H9 (cell line): ENCODE data around the gene YWHAB. TPM values are rescaled to one million over a fixed set of nuclear protein-coding genes. Genes with fewer than 3 reads are reported as not detected.
A peak's percentile ranks its signal among the peaks of the same experiment; 100 is the strongest.

ENCODE experiments used
- DNase-seq: peaks from one replicate; pipeline ENCODE4 v3.0.0-alpha.2; 2017
- H2AFZ ChIP-seq: one replicate; pipeline ENCODE4 v1.6.1; 2013; ENCODE audit warnings: mild to moderate bottlenecking, low read length, control low read depth, moderate library complexity
- H2AK5ac ChIP-seq: 2 replicates; pipeline ENCODE4 v1.6.1; 2013; ENCODE audit warnings: low read length, control low read depth, mixed read lengths; ENCODE audit not compliant: insufficient read length
- H2BK120ac ChIP-seq: one replicate; pipeline ENCODE4 v1.6.1; 2013; ENCODE audit warnings: low read depth, mild to moderate bottlenecking, low read length, control low read depth, inconsistent platforms; ENCODE audit not compliant: poor library complexity, severe bottlenecking
- H2BK12ac ChIP-seq: 2 replicates; pipeline ENCODE4 v1.6.1; 2013; ENCODE audit warnings: low read length, control low read depth, mixed read lengths, low read depth; ENCODE audit not compliant: insufficient read length
- H2BK15ac ChIP-seq: 2 replicates; pipeline ENCODE4 v1.6.1; 2013; ENCODE audit warnings: low read depth, low read length, control low read depth
- H2BK20ac ChIP-seq: one replicate; pipeline ENCODE4 v1.6.1; 2013; ENCODE audit warnings: low read depth, mild to moderate bottlenecking, low read length, control low read depth, inconsistent platforms; ENCODE audit not compliant: poor library complexity, severe bottlenecking
- H2BK5ac ChIP-seq: 2 replicates; pipeline ENCODE4 v1.6.1; 2013; ENCODE audit warnings: low read length, control low read depth, mixed read lengths; ENCODE audit not compliant: insufficient read length
- H3K14ac ChIP-seq: 2 replicates; pipeline ENCODE4 v1.6.1; 2013; ENCODE audit warnings: low read length, control low read depth; ENCODE audit not compliant: insufficient read depth
- H3K18ac ChIP-seq: 2 replicates; pipeline ENCODE4 v1.6.1; 2013; ENCODE audit warnings: low read depth, mild to moderate bottlenecking, mixed read lengths, low read length, control low read depth; ENCODE audit not compliant: insufficient read length
- H3K23ac ChIP-seq: 2 replicates; pipeline ENCODE4 v1.6.1; 2013; ENCODE audit warnings: low read length, control low read depth, mixed read lengths, low read depth; ENCODE audit not compliant: insufficient read length
- H3K23me2 ChIP-seq: 2 replicates; pipeline ENCODE4 v1.6.1; 2013; ENCODE audit warnings: low read depth, mild to moderate bottlenecking, mixed read lengths, low read length, control low read depth; ENCODE audit not compliant: insufficient read length, poor library complexity, severe bottlenecking
- H3K27ac ChIP-seq: 2 replicates; pipeline ENCODE4 v1.5.1; 2013; ENCODE audit warnings: low read length, control low read depth, mixed read lengths, low read depth; ENCODE audit not compliant: insufficient read length
- H3K27me3 ChIP-seq: 2 replicates; pipeline ENCODE4 v1.6.1; 2013; ENCODE audit warnings: low read length, control low read depth, inconsistent platforms; ENCODE audit not compliant: insufficient read depth
- H3K4ac ChIP-seq: 2 replicates; pipeline ENCODE4 v1.6.1; 2013; ENCODE audit warnings: low read depth, mild to moderate bottlenecking, control low read depth, inconsistent platforms, low read length, moderate library complexity
- H3K4me1 ChIP-seq: 2 replicates; pipeline ENCODE4 v1.6.1; 2013; ENCODE audit warnings: low read length, control low read depth, inconsistent platforms; ENCODE audit not compliant: insufficient read depth
- H3K4me2 ChIP-seq: 2 replicates; pipeline ENCODE4 v1.6.1; 2013; ENCODE audit warnings: low read length, control low read depth, mixed read lengths; ENCODE audit not compliant: insufficient read length, insufficient read depth
- H3K56ac ChIP-seq: 2 replicates; pipeline ENCODE4 v1.6.1; 2013; ENCODE audit warnings: low read depth, mild to moderate bottlenecking, mixed read lengths, low read length, control low read depth; ENCODE audit not compliant: insufficient read length
- H3K79me1 ChIP-seq: 2 replicates; pipeline ENCODE4 v1.6.1; 2013; ENCODE audit warnings: low read depth, mild to moderate bottlenecking, moderate library complexity, low read length, control low read depth, inconsistent platforms; ENCODE audit not compliant: insufficient read depth, poor library complexity, severe bottlenecking
- H3K79me2 ChIP-seq: 2 replicates; pipeline ENCODE4 v1.6.1; 2013; ENCODE audit warnings: low read length, control low read depth, inconsistent platforms; ENCODE audit not compliant: insufficient read depth
- H3K9ac ChIP-seq: 2 replicates; pipeline ENCODE4 v1.6.1; 2013; ENCODE audit warnings: low read length, control low read depth, mixed read lengths; ENCODE audit not compliant: insufficient read length; ENCODE audit errors: extremely low read depth
- H3K9me3 ChIP-seq: one replicate; pipeline ENCODE4 v1.6.1; 2013; ENCODE audit warnings: low read depth, low read length, inconsistent platforms; ENCODE audit not compliant: control insufficient read depth
- H3T11ph ChIP-seq: one replicate; pipeline ENCODE4 v1.6.1; 2013; ENCODE audit warnings: mild to moderate bottlenecking, low read length, control low read depth, inconsistent platforms
- H4K20me1 ChIP-seq: one replicate; pipeline ENCODE4 v1.6.1; 2013; ENCODE audit not compliant: control insufficient read depth, insufficient read length, insufficient read depth
- H4K5ac ChIP-seq: 2 replicates; pipeline ENCODE4 v1.6.1; 2013; ENCODE audit warnings: low read depth, mild to moderate bottlenecking, mixed read lengths, low read length, control low read depth; ENCODE audit not compliant: insufficient read length
- H4K8ac ChIP-seq: replicated peaks from 2 replicates; pipeline ENCODE4 v1.6.1; 2013; ENCODE audit warnings: low read length, control low read depth, mixed read lengths, low read depth; ENCODE audit not compliant: insufficient read length
- H4K91ac ChIP-seq: 2 replicates; pipeline ENCODE4 v1.6.1; 2013; ENCODE audit warnings: low read depth, mild to moderate bottlenecking, moderate library complexity, mixed read lengths, low read length, control low read depth; ENCODE audit not compliant: insufficient read length
- H3K27ac Mint-ChIP-seq, 3 experiments: 2 replicates in 2 of 3; 3 replicates in 1 of 3; pipeline ENCODE4 v1.8.0; 2020 to 2021; ENCODE audit warnings: mixed read lengths in 3 of 3, mild to moderate bottlenecking in 1 of 3, moderate library complexity in 1 of 3
- H3K27me3 Mint-ChIP-seq: 2 replicates; pipeline ENCODE4 v1.8.0; 2021; ENCODE audit warnings: low read depth, mild to moderate bottlenecking, moderate library complexity, mixed read lengths
- H3K36me3 Mint-ChIP-seq, 3 experiments: 2 replicates in 2 of 3; 3 replicates in 1 of 3; pipeline ENCODE4 v1.8.0; 2020 to 2021; ENCODE audit warnings: low read depth in 3 of 3, mixed read lengths in 3 of 3; ENCODE audit not compliant: insufficient read depth in 1 of 3
- H3K4me1 Mint-ChIP-seq, 2 experiments: 2 replicates each; pipeline ENCODE4 v1.8.0; 2020; ENCODE audit warnings: mixed read lengths in 2 of 2
- H3K4me3 Mint-ChIP-seq, 2 experiments: 2 replicates in 1 of 2; 3 replicates in 1 of 2; pipeline ENCODE4 v1.8.0; 2020 to 2021; ENCODE audit warnings: mild to moderate bottlenecking in 2 of 2, mixed read lengths in 2 of 2, moderate library complexity in 1 of 2
- H3K9me3 Mint-ChIP-seq, 2 experiments: 2 replicates in 1 of 2; 3 replicates in 1 of 2; pipeline ENCODE4 v1.8.0; 2020; ENCODE audit warnings: mild to moderate bottlenecking in 2 of 2, mixed read lengths in 2 of 2, moderate library complexity in 1 of 2
- WGBS: extraction: QIAGEN DNeasy Blood & Tissue Kit; methylation state at CpG from one replicate; pipeline ENCODE4 v1.1.7; 2013; ENCODE audit warnings: missing lambda C conversion rate, low lambda C conversion rate, mixed read lengths; ENCODE audit not compliant: insufficient read length; ENCODE audit errors: extremely low coverage; 5-methylcytosine and 5-hydroxymethylcytosine counted together
- total RNA-seq: library from RNA; stranded (reverse); gene quantifications from 2 replicates; pipeline ENCODE4 v1.2.1, GENCODE V29; 2021
- TF ChIP-seq, protein P1 (sequence below): fragments of 200-600 bp; sonication (generic); conservative IDR thresholded peaks from 3 replicates; pipeline ENCODE4 v1.8.0; 2021; ENCODE audit warnings: antibody characterized with exemption, mild to moderate bottlenecking

The YWHAB gene
- total RNA-seq, 1 experiment from 2014 or later = 203 TPM

DNA sequence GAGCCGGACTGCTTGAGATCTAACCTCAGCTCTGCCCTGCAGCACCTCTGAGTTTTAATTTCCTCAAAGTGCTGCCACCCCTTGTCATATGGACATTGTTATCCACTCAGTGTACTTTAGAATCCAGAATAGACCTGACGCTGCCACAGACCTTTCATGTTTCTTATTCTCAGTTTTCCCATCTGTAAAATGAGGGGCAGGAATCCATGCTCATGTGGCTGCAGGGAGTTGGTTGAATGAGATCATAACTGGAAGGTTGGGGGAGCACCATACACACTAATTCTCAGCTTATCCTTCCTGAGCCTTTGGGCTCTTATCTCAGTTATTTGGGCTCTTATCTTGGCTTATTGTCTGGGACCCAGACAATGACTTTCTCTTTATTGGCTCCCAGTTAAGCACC, 26.7 kb downstream of the YWHAB start:
- H3K18ac ChIP-seq = no peak overlapping the region
- Mint-ChIP-seq H3K36me3 (peaks cover 27 to 63% (median 51%) of the 10 kb centered on the region in 3 experiments; a peak in 6 of 7 replicates), H3K27ac (no peak overlapping the region), H3K27me3 (no peaks in the 10 kb centered on the region), H3K4me1 (peaks cover 31 to 36% of the 10 kb centered on the region in 2 experiments), H3K9me3 (no peaks in the 10 kb centered on the region), H3K4me3 (peak overlapping the region in 1 of 2 experiments; percentile 43; a peak in 1 of 5 replicates)
- no peak overlapping the region for H3K27ac ChIP-seq
- H3K23ac ChIP-seq = no peak overlapping the region
- no peak overlapping the region for H3K4me2 ChIP-seq
- peaks cover 8% of the 10 kb centered on the region; the same call in 1 of the 2 replicates for H3K4me1 ChIP-seq
- H4K20me1 ChIP-seq = no peaks in the 10 kb centered on the region
- H3K23me2 ChIP-seq = peaks cover 12% of the 10 kb centered on the region
- H4K91ac ChIP-seq = no peak overlapping the region
- no peak overlapping the region for H2BK20ac ChIP-seq
- H4K5ac ChIP-seq = no peak overlapping the region
- H2AK5ac ChIP-seq = no peak overlapping the region
- no peak overlapping the region for H3T11ph ChIP-seq
- no peaks in the 10 kb centered on the region for H3K27me3 ChIP-seq
- H3K9ac ChIP-seq = no peak overlapping the region
- H2BK120ac ChIP-seq = no peak overlapping the region
- H3K79me2 ChIP-seq = no peaks in the 10 kb centered on the region
- no peak overlapping the region for H2AFZ ChIP-seq
- no peak overlapping the region for H2BK12ac ChIP-seq
- no peak overlapping the region for H3K56ac ChIP-seq
- H3K9me3 ChIP-seq = no peaks in the 10 kb centered on the region
- WGBS = no CpG with 5 or more reads among the region's 2 CpGs
- DNase-seq = no peak
- TF ChIP-seq, protein P1, sequence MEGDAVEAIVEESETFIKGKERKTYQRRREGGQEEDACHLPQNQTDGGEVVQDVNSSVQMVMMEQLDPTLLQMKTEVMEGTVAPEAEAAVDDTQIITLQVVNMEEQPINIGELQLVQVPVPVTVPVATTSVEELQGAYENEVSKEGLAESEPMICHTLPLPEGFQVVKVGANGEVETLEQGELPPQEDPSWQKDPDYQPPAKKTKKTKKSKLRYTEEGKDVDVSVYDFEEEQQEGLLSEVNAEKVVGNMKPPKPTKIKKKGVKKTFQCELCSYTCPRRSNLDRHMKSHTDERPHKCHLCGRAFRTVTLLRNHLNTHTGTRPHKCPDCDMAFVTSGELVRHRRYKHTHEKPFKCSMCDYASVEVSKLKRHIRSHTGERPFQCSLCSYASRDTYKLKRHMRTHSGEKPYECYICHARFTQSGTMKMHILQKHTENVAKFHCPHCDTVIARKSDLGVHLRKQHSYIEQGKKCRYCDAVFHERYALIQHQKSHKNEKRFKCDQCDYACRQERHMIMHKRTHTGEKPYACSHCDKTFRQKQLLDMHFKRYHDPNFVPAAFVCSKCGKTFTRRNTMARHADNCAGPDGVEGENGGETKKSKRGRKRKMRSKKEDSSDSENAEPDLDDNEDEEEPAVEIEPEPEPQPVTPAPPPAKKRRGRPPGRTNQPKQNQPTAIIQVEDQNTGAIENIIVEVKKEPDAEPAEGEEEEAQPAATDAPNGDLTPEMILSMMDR = no peak
- H2BK5ac ChIP-seq = no peak overlapping the region
- no peak overlapping the region for H2BK15ac ChIP-seq
- H3K4ac ChIP-seq = no peak overlapping the region
- no peaks in the 10 kb centered on the region for H3K79me1 ChIP-seq
- no peak overlapping the region for H3K14ac ChIP-seq
- H4K8ac ChIP-seq = no peak overlapping the region
